ENCODE data around the gene RBPJL.
A peak's percentile ranks its signal among the peaks of the same experiment; 100 is the strongest.
"Not testable (repeated sequence)": the region's sequence is repeated elsewhere in the genome, so short reads cannot be mapped to it uniquely, and the experiment has no call there.

RBPJL gene

GRCh38 chr20:45347297-45347935, 40.8 kb downstream of the RBPJL start:
- ATAC-seq = peak; percentile 23

GRCh38 chr20:45347936-45348778, 41.5 kb downstream of the RBPJL start, which contains the start of gene SDC4:
SDC4 (minus strand) TSS chr20:45348424; CDS start chr20:45348384, 40 bp downstream.
- TF ChIP-seq PPARA (CRISPR knock-in tag; IDR thresholded peaks at IDR 0.05; ENCODE audit: borderline replicate concordance) = no peak
- TF ChIP-seq, protein P1, sequence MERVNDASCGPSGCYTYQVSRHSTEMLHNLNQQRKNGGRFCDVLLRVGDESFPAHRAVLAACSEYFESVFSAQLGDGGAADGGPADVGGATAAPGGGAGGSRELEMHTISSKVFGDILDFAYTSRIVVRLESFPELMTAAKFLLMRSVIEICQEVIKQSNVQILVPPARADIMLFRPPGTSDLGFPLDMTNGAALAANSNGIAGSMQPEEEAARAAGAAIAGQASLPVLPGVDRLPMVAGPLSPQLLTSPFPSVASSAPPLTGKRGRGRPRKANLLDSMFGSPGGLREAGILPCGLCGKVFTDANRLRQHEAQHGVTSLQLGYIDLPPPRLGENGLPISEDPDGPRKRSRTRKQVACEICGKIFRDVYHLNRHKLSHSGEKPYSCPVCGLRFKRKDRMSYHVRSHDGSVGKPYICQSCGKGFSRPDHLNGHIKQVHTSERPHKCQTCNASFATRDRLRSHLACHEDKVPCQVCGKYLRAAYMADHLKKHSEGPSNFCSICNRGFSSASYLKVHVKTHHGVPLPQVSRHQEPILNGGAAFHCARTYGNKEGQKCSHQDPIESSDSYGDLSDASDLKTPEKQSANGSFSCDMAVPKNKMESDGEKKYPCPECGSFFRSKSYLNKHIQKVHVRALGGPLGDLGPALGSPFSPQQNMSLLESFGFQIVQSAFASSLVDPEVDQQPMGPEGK (CRISPR knock-in tag; IDR thresholded peaks at IDR 0.05; ENCODE audit: borderline replicate concordance) = 0 out of 2 replicates have a peak, but pooled peaks have one; percentile 54
- peak; percentile 80 for ATAC-seq

More at GRCh38 chr20:45347297-45347935, 40.8 kb downstream of the RBPJL start:
- TF ChIP-seq, protein P2, sequence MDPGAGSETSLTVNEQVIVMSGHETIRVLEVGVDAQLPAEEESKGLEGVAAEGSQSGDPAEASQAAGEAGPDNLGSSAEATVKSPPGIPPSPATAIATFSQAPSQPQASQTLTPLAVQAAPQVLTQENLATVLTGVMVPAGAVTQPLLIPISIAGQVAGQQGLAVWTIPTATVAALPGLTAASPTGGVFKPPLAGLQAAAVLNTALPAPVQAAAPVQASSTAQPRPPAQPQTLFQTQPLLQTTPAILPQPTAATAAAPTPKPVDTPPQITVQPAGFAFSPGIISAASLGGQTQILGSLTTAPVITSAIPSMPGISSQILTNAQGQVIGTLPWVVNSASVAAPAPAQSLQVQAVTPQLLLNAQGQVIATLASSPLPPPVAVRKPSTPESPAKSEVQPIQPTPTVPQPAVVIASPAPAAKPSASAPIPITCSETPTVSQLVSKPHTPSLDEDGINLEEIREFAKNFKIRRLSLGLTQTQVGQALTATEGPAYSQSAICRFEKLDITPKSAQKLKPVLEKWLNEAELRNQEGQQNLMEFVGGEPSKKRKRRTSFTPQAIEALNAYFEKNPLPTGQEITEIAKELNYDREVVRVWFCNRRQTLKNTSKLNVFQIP (CRISPR knock-in tag; IDR thresholded peaks at IDR 0.05; ENCODE audit: borderline replicate concordance, low read depth) = no peak
- TF ChIP-seq PPARA (CRISPR knock-in tag; IDR thresholded peaks at IDR 0.05; ENCODE audit: borderline replicate concordance) = no peak
- TF ChIP-seq, protein P3, sequence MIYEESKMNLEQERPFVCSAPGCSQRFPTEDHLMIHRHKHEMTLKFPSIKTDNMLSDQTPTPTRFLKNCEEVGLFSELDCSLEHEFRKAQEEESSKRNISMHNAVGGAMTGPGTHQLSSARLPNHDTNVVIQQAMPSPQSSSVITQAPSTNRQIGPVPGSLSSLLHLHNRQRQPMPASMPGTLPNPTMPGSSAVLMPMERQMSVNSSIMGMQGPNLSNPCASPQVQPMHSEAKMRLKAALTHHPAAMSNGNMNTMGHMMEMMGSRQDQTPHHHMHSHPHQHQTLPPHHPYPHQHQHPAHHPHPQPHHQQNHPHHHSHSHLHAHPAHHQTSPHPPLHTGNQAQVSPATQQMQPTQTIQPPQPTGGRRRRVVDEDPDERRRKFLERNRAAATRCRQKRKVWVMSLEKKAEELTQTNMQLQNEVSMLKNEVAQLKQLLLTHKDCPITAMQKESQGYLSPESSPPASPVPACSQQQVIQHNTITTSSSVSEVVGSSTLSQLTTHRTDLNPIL (CRISPR knock-in tag; IDR thresholded peaks at IDR 0.05; ENCODE audit: low read depth) = no peak
- TF ChIP-seq ZC3H10 (CRISPR knock-in tag; IDR thresholded peaks at IDR 0.05) = no peak
- TF ChIP-seq CSDC2 (CRISPR knock-in tag; IDR thresholded peaks at IDR 0.05) = no peak

DNA sequence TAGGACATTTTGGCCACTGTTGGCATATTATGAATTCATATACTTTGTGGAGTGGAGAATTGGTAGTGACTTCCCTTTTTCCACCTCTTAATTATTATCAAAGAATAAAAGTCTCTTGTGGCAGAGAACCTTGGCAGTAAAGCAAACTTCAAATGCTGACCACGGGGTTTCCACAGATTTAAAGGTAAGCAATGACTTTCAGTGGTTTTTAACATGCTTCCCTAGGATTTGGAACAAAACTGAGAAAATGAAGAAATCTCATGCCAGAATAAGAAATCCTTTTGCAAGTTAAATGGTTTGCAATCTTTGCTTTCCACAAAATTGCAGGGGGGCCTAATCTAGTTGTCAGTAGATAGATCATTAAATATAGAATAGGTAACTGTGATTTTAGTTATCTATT, 43.6 kb downstream of the RBPJL start:
- TF ChIP-seq ISL1 (CRISPR knock-in tag; IDR thresholded peaks at IDR 0.05) = no peak
- no peak for TF ChIP-seq CSRNP3 (CRISPR knock-in tag; IDR thresholded peaks at IDR 0.05)
- TF ChIP-seq ZFP3 (CRISPR knock-in tag; IDR thresholded peaks at IDR 0.05) = no peak
- no peak for TF ChIP-seq GLIS3 (CRISPR knock-in tag; IDR thresholded peaks at IDR 0.05)
- no peak for TF ChIP-seq ZFP30 (CRISPR knock-in tag; IDR thresholded peaks at IDR 0.05)
- no peak for TF ChIP-seq PPARA (CRISPR knock-in tag; IDR thresholded peaks at IDR 0.05; ENCODE audit: borderline replicate concordance)
- TF ChIP-seq, protein P3 (CRISPR knock-in tag; IDR thresholded peaks at IDR 0.05; ENCODE audit: low read depth) = no peak
- TF ChIP-seq ESRRG (CRISPR knock-in tag; IDR thresholded peaks at IDR 0.05) = no peak
- TF ChIP-seq RARB (CRISPR knock-in tag; IDR thresholded peaks at IDR 0.05) = no peak
- no peak for TF ChIP-seq ZC3H10 (CRISPR knock-in tag; IDR thresholded peaks at IDR 0.05)
- TF ChIP-seq ARNTL (CRISPR knock-in tag; IDR thresholded peaks at IDR 0.05; ENCODE audit: borderline replicate concordance, low read depth) = no peak
- TF ChIP-seq OSR1 (CRISPR knock-in tag; IDR thresholded peaks at IDR 0.05) = no peak
- TF ChIP-seq, protein P1 (CRISPR knock-in tag; IDR thresholded peaks at IDR 0.05; ENCODE audit: borderline replicate concordance) = no peak
- TF ChIP-seq CSDC2 (CRISPR knock-in tag; IDR thresholded peaks at IDR 0.05) = no peak
- TF ChIP-seq ZNF70 (CRISPR knock-in tag; IDR thresholded peaks at IDR 0.05) = no peak
- TF ChIP-seq ZNF565 (CRISPR knock-in tag; conservative IDR thresholded peaks at IDR 0.05; ENCODE audit: low read depth) = no peak
- TF ChIP-seq TCF4 (CRISPR knock-in tag; IDR thresholded peaks at IDR 0.05; ENCODE audit: borderline replicate concordance) = no peak
- TF ChIP-seq ZNF8 (CRISPR knock-in tag; IDR thresholded peaks at IDR 0.05) = no peak
- no peak for TF ChIP-seq TOX (CRISPR knock-in tag; IDR thresholded peaks at IDR 0.05; ENCODE audit: borderline replicate concordance)
- ATAC-seq = no peak

GRCh38 chr20:45350795-45351194, 44.2 kb downstream of the RBPJL start:
- ATAC-seq = not testable (repeated sequence)

Measured in SK-N-SH treated with all-trans-retinoic acid at 6 μM for 48 hours (cell line).